ENCODE data around the gene EXOC2.

GRCh38 chr6:667253-667927, 25.5 kb downstream of the EXOC2 start:
- TF ChIP-seq POLR2AphosphoS5 (IDR thresholded peaks at IDR 0.05; ENCODE audit: borderline replicate concordance, low read depth, low read length) = no peak
- TF ChIP-seq EZH2 (IDR thresholded peaks at IDR 0.05) = no peak
- no peak for TF ChIP-seq FOXP2 (optimal IDR thresholded peaks at IDR 0.05; ENCODE audit: control extremely low read depth, extremely low read length, insufficient read depth)

All from SK-N-MC (cell line).